ENCODE data around the gene VSTM2B. TPM values are rescaled to one million over a fixed set of nuclear protein-coding genes. Genes with fewer than 3 reads are reported as not detected.
"Not testable (repeated sequence)": the region's sequence is repeated elsewhere in the genome, so short reads cannot be mapped to it uniquely, and the experiment has no call there.

VSTM2B gene
- not detected in 2 replicates for total RNA-seq

- DNase-seq (ENCODE audit: low read depth in 2 of 2): no peak
Measured at GRCh38 chr19:29525901-29526729, at the start of gene VSTM2B. TSS of gene VSTM2B (plus strand) at chr19:29525994. CDS start at chr19:29526584, 590 bp downstream.

GRCh38 chr19:29476528-29476927 is 49.3 kb upstream of the VSTM2B start:
- DNase-seq (ENCODE audit: low read depth in 2 of 2): no peak

GRCh38 chr19:29477831-29478577 is 47.8 kb upstream of the VSTM2B start:
- no peak for DNase-seq (ENCODE audit: low read depth in 2 of 2)

GRCh38 chr19:29478578-29479565 is 46.9 kb upstream of the VSTM2B start:
- no peak for DNase-seq (ENCODE audit: low read depth in 2 of 2)

- DNase-seq (ENCODE audit: low read depth in 2 of 2): no peak
Measured at GRCh38 chr19:29479941-29480340, 45.9 kb upstream of the VSTM2B start.

- no peak for DNase-seq (ENCODE audit: low read depth in 2 of 2)
Measured at GRCh38 chr19:29480507-29480906, 45.3 kb upstream of the VSTM2B start.

- DNase-seq (ENCODE audit: low read depth in 2 of 2): no peak
Measured at GRCh38 chr19:29482855-29483640, 42.7 kb upstream of the VSTM2B start.

- DNase-seq (ENCODE audit: low read depth in 2 of 2): no peak
Measured at GRCh38 chr19:29483641-29483920, 42.2 kb upstream of the VSTM2B start.

GRCh38 chr19:29483944-29484581 is 41.7 kb upstream of the VSTM2B start:
- DNase-seq (ENCODE audit: low read depth in 2 of 2): no peak

- no peak for DNase-seq (ENCODE audit: low read depth in 2 of 2)
Measured at GRCh38 chr19:29484876-29485275, 40.9 kb upstream of the VSTM2B start.

GRCh38 chr19:29485293-29485692 is 40.5 kb upstream of the VSTM2B start:
- DNase-seq (ENCODE audit: low read depth in 2 of 2): no peak

GRCh38 chr19:29486961-29487360 is 38.8 kb upstream of the VSTM2B start:
- not testable (repeated sequence) for DNase-seq (ENCODE audit: low read depth in 2 of 2)

- no peak for DNase-seq (ENCODE audit: low read depth in 2 of 2)
Measured at GRCh38 chr19:29487432-29487831, 38.4 kb upstream of the VSTM2B start.

GRCh38 chr19:29488316-29488715 is 37.5 kb upstream of the VSTM2B start:
- no peak for DNase-seq (ENCODE audit: low read depth in 2 of 2)

- no peak for DNase-seq (ENCODE audit: low read depth in 2 of 2)
Measured at GRCh38 chr19:29489172-29489951, 36.4 kb upstream of the VSTM2B start.

GRCh38 chr19:29491491-29491890 is 34.3 kb upstream of the VSTM2B start:
- DNase-seq (ENCODE audit: low read depth in 2 of 2): no peak

GRCh38 chr19:29491995-29492577 is 33.7 kb upstream of the VSTM2B start:
- DNase-seq (ENCODE audit: low read depth in 2 of 2): no peak

- no peak for DNase-seq (ENCODE audit: low read depth in 2 of 2)
Measured at GRCh38 chr19:29492769-29493168, 33.0 kb upstream of the VSTM2B start.

- DNase-seq (ENCODE audit: low read depth in 2 of 2): no peak
Measured at GRCh38 chr19:29495091-29495490, 30.7 kb upstream of the VSTM2B start.
